GM23338 (cell line): ENCODE results near the gene SELENON. TPM values are rescaled to one million over a fixed set of nuclear protein-coding genes. Genes with fewer than 3 reads are reported as not detected.

Experiments used
- ATAC-seq: fragments of 200-7000 bp; cut with Tn5 transposase; 3 replicates; pipeline ENCODE4 v1.9.1; 2020
- DNase-seq: peaks from one replicate; pipeline ENCODE4 v3.0.0-alpha.2; 2015; ENCODE audit warnings: low spot score
- H2AFZ ChIP-seq: fragments of 200-600 bp; sonication (generic); 2 replicates; pipeline ENCODE4 v1.8.0; 2016; ENCODE audit warnings: antibody characterized with exemption, mild to moderate bottlenecking, moderate library complexity
- H3F3A ChIP-seq: fragments of 200-600 bp; sonication (generic); replicated peaks from 2 replicates; pipeline ENCODE4 v1.8.0; 2017; ENCODE audit warnings: antibody characterized with exemption, mixed run types, low read depth
- H3K27ac ChIP-seq: fragments of 200-600 bp; sonication (generic); 2 replicates; pipeline ENCODE4 v1.6.1; 2016; ENCODE audit warnings: low read depth
- H3K27me3 ChIP-seq: fragments of 200-600 bp; sonication (generic); 2 replicates; pipeline ENCODE4 v1.8.0; 2016; ENCODE audit warnings: mild to moderate bottlenecking, mixed run types, moderate library complexity; ENCODE audit not compliant: insufficient read depth
- H3K36me3 ChIP-seq: fragments of 200-600 bp; sonication (generic); 2 replicates; pipeline ENCODE4 v1.8.0; 2016; ENCODE audit warnings: mild to moderate bottlenecking; ENCODE audit not compliant: insufficient read depth
- H3K4me1 ChIP-seq: fragments of 200-600 bp; sonication (generic); 2 replicates; pipeline ENCODE4 v1.8.0; 2016; ENCODE audit warnings: mild to moderate bottlenecking, moderate library complexity; ENCODE audit not compliant: insufficient read depth
- H3K4me2 ChIP-seq: fragments of 200-600 bp; sonication (generic); 2 replicates; pipeline ENCODE4 v1.7.1; 2017; ENCODE audit warnings: mixed run types
- H3K4me3 ChIP-seq: fragments of 200-600 bp; sonication (generic); 2 replicates; pipeline ENCODE4 v1.6.1; 2016; ENCODE audit warnings: mixed run types
- H3K79me2 ChIP-seq: fragments of 200-600 bp; sonication (generic); replicated peaks from 2 replicates; pipeline ENCODE4 v1.8.0; 2017; ENCODE audit warnings: mild to moderate bottlenecking; ENCODE audit not compliant: insufficient read depth
- H3K9me2 ChIP-seq: fragments of 200-600 bp; sonication (generic); 2 replicates; pipeline ENCODE4 v1.8.0; 2017; ENCODE audit not compliant: insufficient read depth
- H4K20me1 ChIP-seq: fragments of 200-600 bp; sonication (generic); replicated peaks from 2 replicates; pipeline ENCODE4 v1.8.0; 2017; ENCODE audit warnings: mild to moderate bottlenecking; ENCODE audit not compliant: insufficient read depth
- H3K27ac Mint-ChIP-seq: 2 replicates; pipeline ENCODE4 v1.8.0; 2020; ENCODE audit warnings: inconsistent platforms, mild to moderate bottlenecking, moderate library complexity, mixed read lengths
- H3K27me3 Mint-ChIP-seq: 3 replicates; pipeline ENCODE4 v1.8.0; 2022; ENCODE audit warnings: low read depth, mild to moderate bottlenecking, moderate library complexity, mixed read lengths, inconsistent platforms; ENCODE audit not compliant: insufficient read depth, poor library complexity
- H3K36me3 Mint-ChIP-seq: 3 replicates; pipeline ENCODE4 v1.8.0; 2021; ENCODE audit warnings: low read depth, mild to moderate bottlenecking, inconsistent platforms, moderate library complexity, mixed read lengths
- H3K4me1 Mint-ChIP-seq: 3 replicates; pipeline ENCODE4 v1.8.0; 2020; ENCODE audit warnings: mild to moderate bottlenecking, inconsistent platforms, mixed read lengths
- H3K4me3 Mint-ChIP-seq: 3 replicates; pipeline ENCODE4 v1.8.0; 2021; ENCODE audit warnings: moderate library complexity, mild to moderate bottlenecking, inconsistent platforms, mixed read lengths
- H3K9me3 Mint-ChIP-seq: 3 replicates; pipeline ENCODE4 v1.8.0; 2020; ENCODE audit warnings: moderate library complexity, mild to moderate bottlenecking, inconsistent platforms, mixed read lengths
- CREB1 ChIP-seq: fragments of 250-450 bp; sonication (Bioruptor Pico); IDR thresholded peaks from 2 replicates; pipeline ENCODE4 v1.5.0; 2020; ENCODE audit warnings: low read depth, mild to moderate bottlenecking, moderate library complexity
- EZH2 ChIP-seq: fragments of 200-600 bp; sonication (generic); IDR thresholded peaks from one replicate; pipeline ENCODE4 v1.8.0; 2017; ENCODE audit warnings: antibody characterized with exemption, mild to moderate bottlenecking, low read depth; ENCODE audit not compliant: unreplicated experiment
- JUNB ChIP-seq: IDR thresholded peaks from one replicate; pipeline ENCODE4 v1.6.1; 2016; ENCODE audit warnings: antibody characterized with exemption; ENCODE audit not compliant: unreplicated experiment
- POLR2AphosphoS5 ChIP-seq: IDR thresholded peaks from 2 replicates; pipeline ENCODE4 v1.6.1; 2016; ENCODE audit warnings: antibody characterized with exemption, low read depth
- STAT1 ChIP-seq: IDR thresholded peaks from one replicate; pipeline ENCODE4 v1.6.1; 2016; ENCODE audit warnings: antibody characterized with exemption; ENCODE audit not compliant: unreplicated experiment
- ZNF331 ChIP-seq: fragments of 250-450 bp; sonication (Bioruptor Pico); IDR thresholded peaks from 2 replicates; pipeline ENCODE4 v1.5.0; 2020; ENCODE audit warnings: low read depth, mild to moderate bottlenecking, moderate library complexity
- long read RNA-seq: library from polyadenylated mRNA; unstranded; transcript quantifications from one replicate; pipeline ENCODE4 v2.0.0, GENCODE V29; 2020; ENCODE audit not compliant: unreplicated experiment
- polyA plus RNA-seq: library from polyadenylated mRNA; unstranded; fragments of >200 nt; fragmentation: Nextera tagmentation; extraction: Ambion mirVana; gene quantifications from 2 replicates; pipeline ENCODE4 v1.2.1, GENCODE V29; 2016
- total RNA-seq: library from RNA; depleted of rRNA; stranded (reverse); fragments of >200 nt; shearing (Covaris generic); gene quantifications from 2 replicates; pipeline ENCODE4 v1.2.3, GENCODE V29; 2014; rRNA removed
- TF ChIP-seq, protein P1 (sequence below): IDR thresholded peaks from one replicate; pipeline ENCODE4 v1.6.1; 2018; ENCODE audit warnings: antibody characterized with exemption; ENCODE audit not compliant: unreplicated experiment
- TF ChIP-seq, protein P2 (sequence below), 2 experiments: fragments of 200-600 bp in 1 of 2; sonication (generic) in 1 of 2; conservative IDR thresholded peaks; 2 replicates each; pipeline versions ENCODE4 v1.5.1 to v1.6.1; 2016 to 2017; ENCODE audit warnings: antibody characterized with exemption in 2 of 2, low read depth in 2 of 2, mild to moderate bottlenecking in 2 of 2, moderate library complexity in 1 of 2
- TF ChIP-seq, protein P3 (sequence below): fragments of 250-450 bp; sonication (Bioruptor Pico); IDR thresholded peaks from 2 replicates; pipeline ENCODE4 v1.5.0; 2020; ENCODE audit warnings: mild to moderate bottlenecking, moderate library complexity
- TF ChIP-seq, protein P4 (sequence below): IDR thresholded peaks from 2 replicates; pipeline ENCODE4 v1.6.1; 2016; ENCODE audit warnings: antibody characterized with exemption

The SELENON gene, protein sequence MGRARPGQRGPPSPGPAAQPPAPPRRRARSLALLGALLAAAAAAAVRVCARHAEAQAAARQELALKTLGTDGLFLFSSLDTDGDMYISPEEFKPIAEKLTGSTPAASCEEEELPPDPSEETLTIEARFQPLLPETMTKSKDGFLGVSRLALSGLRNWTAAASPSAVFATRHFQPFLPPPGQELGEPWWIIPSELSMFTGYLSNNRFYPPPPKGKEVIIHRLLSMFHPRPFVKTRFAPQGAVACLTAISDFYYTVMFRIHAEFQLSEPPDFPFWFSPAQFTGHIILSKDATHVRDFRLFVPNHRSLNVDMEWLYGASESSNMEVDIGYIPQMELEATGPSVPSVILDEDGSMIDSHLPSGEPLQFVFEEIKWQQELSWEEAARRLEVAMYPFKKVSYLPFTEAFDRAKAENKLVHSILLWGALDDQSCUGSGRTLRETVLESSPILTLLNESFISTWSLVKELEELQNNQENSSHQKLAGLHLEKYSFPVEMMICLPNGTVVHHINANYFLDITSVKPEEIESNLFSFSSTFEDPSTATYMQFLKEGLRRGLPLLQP
- total RNA-seq (88.2 and 93.2 TPM in 2 replicates), polyA plus RNA-seq (17.9 and 19.9 TPM in 2 replicates)
- long read RNA-seq: 0 reads

DNA sequence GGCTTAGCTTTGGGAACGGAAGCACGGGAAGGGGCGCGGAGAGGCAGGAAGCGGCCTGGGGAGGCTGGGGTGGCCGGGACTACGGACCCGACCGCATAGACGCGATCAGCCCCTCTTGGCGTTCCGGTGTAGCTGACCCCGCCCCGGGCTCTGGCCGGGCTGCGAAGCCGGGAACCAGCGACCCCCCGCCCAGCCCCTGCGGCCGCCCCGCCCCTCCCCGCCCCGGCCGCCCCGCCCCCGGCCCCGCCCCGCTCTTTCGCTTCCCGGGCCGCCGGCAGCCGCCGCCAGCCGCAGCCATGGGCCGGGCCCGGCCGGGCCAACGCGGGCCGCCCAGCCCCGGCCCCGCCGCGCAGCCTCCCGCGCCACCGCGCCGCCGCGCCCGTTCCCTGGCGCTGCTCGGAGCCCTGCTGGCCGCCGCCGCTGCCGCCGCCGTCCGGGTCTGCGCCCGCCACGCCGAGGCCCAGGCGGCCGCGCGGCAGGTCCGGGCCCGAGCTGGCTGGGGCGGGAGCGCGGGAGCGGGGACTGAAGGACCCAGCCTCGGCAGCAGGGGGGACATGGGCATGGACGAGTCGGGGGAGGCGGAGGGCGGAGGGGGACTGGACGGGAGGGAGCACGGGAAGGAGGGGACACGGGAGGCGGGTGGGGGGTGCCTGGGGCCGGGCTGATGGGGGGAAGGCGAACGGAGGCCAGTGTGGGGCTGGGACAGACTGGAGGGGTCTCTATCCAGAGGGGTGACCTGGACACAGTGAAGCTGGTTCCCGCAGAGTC lies at the start of gene SELENON:
Gene SELENON (plus strand): TSS at position 259 of the 768 bp plus-strand sequence. CDS start 38 bp downstream, at position 297.
- H2AFZ ChIP-seq: peak within 1 kb of the TSS; percentile 98
- H3K36me3 Mint-ChIP-seq: peaks cover 6% of the 10 kb centered on the region; the same call in 1 of the 3 replicates
- peak; percentile 91 for DNase-seq
- H3K27ac ChIP-seq: no peak within 1 kb of the TSS
- H3K27me3 ChIP-seq: no peaks in the 10 kb centered on the region
- peaks cover 8% of the 10 kb centered on the region; the same call in 1 of the 2 replicates for H3F3A ChIP-seq
- no peaks in the 10 kb centered on the region for H3K36me3 ChIP-seq
- H3K4me2 ChIP-seq: peak within 1 kb of the TSS; percentile 94
- peaks cover 3% of the 10 kb centered on the region; the same call in 1 of the 2 replicates for H4K20me1 ChIP-seq
- H3K4me1 Mint-ChIP-seq: peaks cover 39% of the 10 kb centered on the region
- H3K4me3 ChIP-seq: peak within 1 kb of the TSS; percentile 72
- peak within 1 kb of the TSS; percentile 85 for H3K4me3 Mint-ChIP-seq
- H3K4me1 ChIP-seq: peaks cover 8% of the 10 kb centered on the region
- H3K79me2 ChIP-seq: peaks cover 7% of the 10 kb centered on the region; the same call in 1 of the 2 replicates
- peaks cover 15% of the 10 kb centered on the region for H3K27me3 Mint-ChIP-seq
- ATAC-seq: peak; percentile 59
- H3K9me3 Mint-ChIP-seq: no peaks in the 10 kb centered on the region
- no peaks in the 10 kb centered on the region for H3K9me2 ChIP-seq
- H3K27ac Mint-ChIP-seq: peak within 1 kb of the TSS; percentile 65; the same call in 1 of the 2 replicates
- TF ChIP-seq JUNB: no peak
- TF ChIP-seq EZH2: no peak
- TF ChIP-seq, protein P1, sequence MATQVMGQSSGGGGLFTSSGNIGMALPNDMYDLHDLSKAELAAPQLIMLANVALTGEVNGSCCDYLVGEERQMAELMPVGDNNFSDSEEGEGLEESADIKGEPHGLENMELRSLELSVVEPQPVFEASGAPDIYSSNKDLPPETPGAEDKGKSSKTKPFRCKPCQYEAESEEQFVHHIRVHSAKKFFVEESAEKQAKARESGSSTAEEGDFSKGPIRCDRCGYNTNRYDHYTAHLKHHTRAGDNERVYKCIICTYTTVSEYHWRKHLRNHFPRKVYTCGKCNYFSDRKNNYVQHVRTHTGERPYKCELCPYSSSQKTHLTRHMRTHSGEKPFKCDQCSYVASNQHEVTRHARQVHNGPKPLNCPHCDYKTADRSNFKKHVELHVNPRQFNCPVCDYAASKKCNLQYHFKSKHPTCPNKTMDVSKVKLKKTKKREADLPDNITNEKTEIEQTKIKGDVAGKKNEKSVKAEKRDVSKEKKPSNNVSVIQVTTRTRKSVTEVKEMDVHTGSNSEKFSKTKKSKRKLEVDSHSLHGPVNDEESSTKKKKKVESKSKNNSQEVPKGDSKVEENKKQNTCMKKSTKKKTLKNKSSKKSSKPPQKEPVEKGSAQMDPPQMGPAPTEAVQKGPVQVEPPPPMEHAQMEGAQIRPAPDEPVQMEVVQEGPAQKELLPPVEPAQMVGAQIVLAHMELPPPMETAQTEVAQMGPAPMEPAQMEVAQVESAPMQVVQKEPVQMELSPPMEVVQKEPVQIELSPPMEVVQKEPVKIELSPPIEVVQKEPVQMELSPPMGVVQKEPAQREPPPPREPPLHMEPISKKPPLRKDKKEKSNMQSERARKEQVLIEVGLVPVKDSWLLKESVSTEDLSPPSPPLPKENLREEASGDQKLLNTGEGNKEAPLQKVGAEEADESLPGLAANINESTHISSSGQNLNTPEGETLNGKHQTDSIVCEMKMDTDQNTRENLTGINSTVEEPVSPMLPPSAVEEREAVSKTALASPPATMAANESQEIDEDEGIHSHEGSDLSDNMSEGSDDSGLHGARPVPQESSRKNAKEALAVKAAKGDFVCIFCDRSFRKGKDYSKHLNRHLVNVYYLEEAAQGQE: no peak
- TF ChIP-seq, protein P2, sequence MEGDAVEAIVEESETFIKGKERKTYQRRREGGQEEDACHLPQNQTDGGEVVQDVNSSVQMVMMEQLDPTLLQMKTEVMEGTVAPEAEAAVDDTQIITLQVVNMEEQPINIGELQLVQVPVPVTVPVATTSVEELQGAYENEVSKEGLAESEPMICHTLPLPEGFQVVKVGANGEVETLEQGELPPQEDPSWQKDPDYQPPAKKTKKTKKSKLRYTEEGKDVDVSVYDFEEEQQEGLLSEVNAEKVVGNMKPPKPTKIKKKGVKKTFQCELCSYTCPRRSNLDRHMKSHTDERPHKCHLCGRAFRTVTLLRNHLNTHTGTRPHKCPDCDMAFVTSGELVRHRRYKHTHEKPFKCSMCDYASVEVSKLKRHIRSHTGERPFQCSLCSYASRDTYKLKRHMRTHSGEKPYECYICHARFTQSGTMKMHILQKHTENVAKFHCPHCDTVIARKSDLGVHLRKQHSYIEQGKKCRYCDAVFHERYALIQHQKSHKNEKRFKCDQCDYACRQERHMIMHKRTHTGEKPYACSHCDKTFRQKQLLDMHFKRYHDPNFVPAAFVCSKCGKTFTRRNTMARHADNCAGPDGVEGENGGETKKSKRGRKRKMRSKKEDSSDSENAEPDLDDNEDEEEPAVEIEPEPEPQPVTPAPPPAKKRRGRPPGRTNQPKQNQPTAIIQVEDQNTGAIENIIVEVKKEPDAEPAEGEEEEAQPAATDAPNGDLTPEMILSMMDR (conservative IDR thresholded peaks at IDR 0.05; ENCODE audit: low read depth in 2 of 2): no peak
- no peak for TF ChIP-seq ZNF331 (CRISPR knock-in tag)
- TF ChIP-seq POLR2AphosphoS5: peak; percentile 53
- TF ChIP-seq, protein P3, sequence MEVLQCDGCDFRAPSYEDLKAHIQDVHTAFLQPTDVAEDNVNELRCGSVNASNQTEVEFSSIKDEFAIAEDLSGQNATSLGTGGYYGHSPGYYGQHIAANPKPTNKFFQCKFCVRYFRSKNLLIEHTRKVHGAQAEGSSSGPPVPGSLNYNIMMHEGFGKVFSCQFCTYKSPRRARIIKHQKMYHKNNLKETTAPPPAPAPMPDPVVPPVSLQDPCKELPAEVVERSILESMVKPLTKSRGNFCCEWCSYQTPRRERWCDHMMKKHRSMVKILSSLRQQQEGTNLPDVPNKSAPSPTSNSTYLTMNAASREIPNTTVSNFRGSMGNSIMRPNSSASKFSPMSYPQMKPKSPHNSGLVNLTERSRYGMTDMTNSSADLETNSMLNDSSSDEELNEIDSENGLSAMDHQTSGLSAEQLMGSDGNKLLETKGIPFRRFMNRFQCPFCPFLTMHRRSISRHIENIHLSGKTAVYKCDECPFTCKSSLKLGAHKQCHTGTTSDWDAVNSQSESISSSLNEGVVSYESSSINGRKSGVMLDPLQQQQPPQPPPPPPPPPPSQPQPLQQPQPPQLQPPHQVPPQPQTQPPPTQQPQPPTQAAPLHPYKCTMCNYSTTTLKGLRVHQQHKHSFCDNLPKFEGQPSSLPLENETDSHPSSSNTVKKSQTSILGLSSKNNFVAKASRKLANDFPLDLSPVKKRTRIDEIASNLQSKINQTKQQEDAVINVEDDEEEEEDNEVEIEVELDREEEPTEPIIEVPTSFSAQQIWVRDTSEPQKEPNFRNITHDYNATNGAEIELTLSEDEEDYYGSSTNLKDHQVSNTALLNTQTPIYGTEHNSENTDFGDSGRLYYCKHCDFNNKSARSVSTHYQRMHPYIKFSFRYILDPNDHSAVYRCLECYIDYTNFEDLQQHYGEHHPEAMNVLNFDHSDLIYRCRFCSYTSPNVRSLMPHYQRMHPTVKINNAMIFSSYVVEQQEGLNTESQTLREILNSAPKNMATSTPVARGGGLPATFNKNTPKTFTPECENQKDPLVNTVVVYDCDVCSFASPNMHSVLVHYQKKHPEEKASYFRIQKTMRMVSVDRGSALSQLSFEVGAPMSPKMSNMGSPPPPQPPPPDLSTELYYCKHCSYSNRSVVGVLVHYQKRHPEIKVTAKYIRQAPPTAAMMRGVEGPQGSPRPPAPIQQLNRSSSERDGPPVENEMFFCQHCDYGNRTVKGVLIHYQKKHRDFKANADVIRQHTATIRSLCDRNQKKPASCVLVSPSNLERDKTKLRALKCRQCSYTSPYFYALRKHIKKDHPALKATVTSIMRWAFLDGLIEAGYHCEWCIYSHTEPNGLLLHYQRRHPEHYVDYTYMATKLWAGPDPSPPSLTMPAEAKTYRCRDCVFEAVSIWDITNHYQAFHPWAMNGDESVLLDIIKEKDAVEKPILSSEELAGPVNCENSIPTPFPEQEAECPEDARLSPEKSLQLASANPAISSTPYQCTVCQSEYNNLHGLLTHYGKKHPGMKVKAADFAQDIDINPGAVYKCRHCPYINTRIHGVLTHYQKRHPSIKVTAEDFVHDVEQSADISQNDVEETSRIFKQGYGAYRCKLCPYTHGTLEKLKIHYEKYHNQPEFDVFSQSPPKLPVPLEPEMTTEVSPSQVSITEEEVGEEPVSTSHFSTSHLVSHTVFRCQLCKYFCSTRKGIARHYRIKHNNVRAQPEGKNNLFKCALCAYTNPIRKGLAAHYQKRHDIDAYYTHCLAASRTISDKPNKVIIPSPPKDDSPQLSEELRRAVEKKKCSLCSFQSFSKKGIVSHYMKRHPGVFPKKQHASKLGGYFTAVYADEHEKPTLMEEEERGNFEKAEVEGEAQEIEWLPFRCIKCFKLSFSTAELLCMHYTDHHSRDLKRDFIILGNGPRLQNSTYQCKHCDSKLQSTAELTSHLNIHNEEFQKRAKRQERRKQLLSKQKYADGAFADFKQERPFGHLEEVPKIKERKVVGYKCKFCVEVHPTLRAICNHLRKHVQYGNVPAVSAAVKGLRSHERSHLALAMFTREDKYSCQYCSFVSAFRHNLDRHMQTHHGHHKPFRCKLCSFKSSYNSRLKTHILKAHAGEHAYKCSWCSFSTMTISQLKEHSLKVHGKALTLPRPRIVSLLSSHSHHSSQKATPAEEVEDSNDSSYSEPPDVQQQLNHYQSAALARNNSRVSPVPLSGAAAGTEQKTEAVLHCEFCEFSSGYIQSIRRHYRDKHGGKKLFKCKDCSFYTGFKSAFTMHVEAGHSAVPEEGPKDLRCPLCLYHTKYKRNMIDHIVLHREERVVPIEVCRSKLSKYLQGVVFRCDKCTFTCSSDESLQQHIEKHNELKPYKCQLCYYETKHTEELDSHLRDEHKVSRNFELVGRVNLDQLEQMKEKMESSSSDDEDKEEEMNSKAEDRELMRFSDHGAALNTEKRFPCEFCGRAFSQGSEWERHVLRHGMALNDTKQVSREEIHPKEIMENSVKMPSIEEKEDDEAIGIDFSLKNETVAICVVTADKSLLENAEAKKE (CRISPR knock-in tag): no peak
- TF ChIP-seq, protein P4, sequence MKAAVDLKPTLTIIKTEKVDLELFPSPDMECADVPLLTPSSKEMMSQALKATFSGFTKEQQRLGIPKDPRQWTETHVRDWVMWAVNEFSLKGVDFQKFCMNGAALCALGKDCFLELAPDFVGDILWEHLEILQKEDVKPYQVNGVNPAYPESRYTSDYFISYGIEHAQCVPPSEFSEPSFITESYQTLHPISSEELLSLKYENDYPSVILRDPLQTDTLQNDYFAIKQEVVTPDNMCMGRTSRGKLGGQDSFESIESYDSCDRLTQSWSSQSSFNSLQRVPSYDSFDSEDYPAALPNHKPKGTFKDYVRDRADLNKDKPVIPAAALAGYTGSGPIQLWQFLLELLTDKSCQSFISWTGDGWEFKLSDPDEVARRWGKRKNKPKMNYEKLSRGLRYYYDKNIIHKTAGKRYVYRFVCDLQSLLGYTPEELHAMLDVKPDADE: peak; percentile 46; the same call in 1 of the 2 replicates
- TF ChIP-seq CREB1 (CRISPR knock-in tag): no peak
- no peak for TF ChIP-seq STAT1
